Medulla oblongata (tissue), 1 donor: ENCODE results near the gene C3orf22.
"Not testable (repeated sequence)": the region's sequence is repeated elsewhere in the genome, so short reads cannot be mapped to it uniquely, and the experiment has no call there.

Experiments
- DNase-seq: peaks from one replicate; pipeline ENCODE4 v3.0.0-alpha.2; 2015; ENCODE audit errors: extremely low spot score

C3orf22 gene

GRCh38 chr3:126558336-126559071 lies at the start of gene C3orf22:
Gene C3orf22, minus strand, starts transcription at chr3:126558932. Its CDS starts 5,542 bp downstream, at chr3:126553390.
- DNase-seq = no peak

- DNase-seq = no peak
These were observed 48.6 kb upstream of the C3orf22 start for GRCh38 chr3:126607214-126607908.

- peak; percentile 58 for DNase-seq
These were observed 47.3 kb upstream of the C3orf22 start for GRCh38 chr3:126606001-126606400.

- no peak for DNase-seq
These were observed 46.0 kb upstream of the C3orf22 start for GRCh38 chr3:126604691-126605090.

- DNase-seq = no peak
These were observed 40.4 kb upstream of the C3orf22 start for GRCh38 chr3:126599101-126599500.

DNA sequence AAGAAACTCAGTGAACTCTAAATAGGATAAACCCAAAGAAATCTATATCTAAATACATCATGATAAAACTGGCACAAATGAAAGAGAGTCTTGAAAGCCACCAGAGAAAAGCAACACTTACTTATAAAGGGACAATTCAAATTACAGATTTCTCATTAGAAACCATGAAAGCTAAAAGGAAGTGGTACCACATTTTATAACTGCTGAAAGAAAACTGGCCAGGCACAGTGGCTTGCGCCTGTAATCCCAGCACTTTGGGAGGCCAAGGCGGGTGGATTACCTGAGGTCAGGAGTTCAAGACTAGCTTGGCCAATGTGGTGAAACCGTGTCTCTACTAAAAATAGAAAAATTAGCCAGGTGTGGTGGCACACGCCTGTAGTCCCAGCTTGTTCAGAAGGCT lies 36.7 kb upstream of the C3orf22 start:
- DNase-seq = not testable (repeated sequence)

DNA sequence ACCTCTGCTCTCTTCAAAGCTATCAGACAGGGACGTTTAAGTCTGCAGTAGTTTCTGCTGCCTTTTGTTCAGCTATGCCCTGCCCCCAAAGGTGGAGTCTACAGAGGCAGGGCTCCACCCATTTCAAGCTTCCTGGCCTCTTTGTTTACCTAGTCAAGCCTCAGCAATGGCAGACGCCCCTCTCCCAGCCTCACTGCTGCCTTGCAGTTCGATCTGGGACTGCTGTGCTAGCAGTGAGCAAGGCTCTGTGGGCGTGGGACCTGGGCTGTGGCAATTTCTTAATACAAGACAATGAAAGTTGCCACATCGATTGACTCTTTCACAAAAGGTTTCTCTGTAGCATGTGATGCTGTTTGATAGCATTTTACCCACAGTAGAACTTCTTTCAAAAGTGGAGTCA lies 32.8 kb upstream of the C3orf22 start:
- DNase-seq = not testable (repeated sequence)

- DNase-seq = no peak
These were observed 23.6 kb upstream of the C3orf22 start for GRCh38 chr3:126582311-126582710.

- DNase-seq = no peak
These were observed 22.8 kb upstream of the C3orf22 start for GRCh38 chr3:126581569-126581968.

DNA sequence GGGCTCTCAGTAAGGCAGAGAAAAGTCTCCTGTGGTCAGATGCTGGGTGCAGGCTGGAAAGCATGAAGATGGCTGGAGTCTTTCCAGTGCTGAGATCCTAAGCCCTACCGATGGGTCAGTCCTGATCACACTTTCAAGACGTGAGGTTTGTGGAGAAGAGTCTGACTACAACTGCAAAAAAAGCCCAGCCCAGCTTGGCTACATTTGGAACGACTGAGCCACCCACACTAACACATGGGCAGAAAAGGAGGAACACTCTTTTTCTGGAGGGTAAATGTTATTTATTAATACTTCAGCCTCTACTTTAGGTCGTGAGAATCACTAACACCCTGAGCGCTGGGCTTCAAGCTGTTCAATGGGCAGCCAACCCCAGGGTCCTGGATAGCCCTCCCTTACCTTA lies 22.0 kb upstream of the C3orf22 start:
- no peak for DNase-seq

DNA sequence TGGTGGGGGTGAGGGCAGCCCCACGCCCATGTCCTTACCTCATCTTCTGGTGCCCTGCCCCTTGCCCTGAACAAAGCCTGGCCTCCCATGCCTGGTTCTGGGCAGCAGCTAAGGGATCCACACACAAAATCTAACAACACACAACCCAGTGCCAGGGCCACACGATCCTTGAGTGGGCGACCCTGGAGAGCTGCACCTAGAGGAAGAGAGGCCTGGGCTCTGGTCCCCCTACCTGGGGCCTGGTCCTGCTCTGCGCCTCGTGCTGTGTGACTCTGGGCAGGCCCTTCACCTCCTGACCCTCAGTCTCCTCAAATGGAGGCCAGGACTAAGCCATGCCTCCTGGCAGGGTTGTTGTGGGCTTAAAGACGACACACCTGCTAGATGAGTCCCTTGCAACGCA lies 20.0 kb upstream of the C3orf22 start:
- DNase-seq = no peak

GRCh38 chr3:126577261-126577660 lies 18.5 kb upstream of the C3orf22 start:
- DNase-seq = no peak

GRCh38 chr3:126573492-126574117 lies 14.9 kb upstream of the C3orf22 start:
- DNase-seq = no peak

DNA sequence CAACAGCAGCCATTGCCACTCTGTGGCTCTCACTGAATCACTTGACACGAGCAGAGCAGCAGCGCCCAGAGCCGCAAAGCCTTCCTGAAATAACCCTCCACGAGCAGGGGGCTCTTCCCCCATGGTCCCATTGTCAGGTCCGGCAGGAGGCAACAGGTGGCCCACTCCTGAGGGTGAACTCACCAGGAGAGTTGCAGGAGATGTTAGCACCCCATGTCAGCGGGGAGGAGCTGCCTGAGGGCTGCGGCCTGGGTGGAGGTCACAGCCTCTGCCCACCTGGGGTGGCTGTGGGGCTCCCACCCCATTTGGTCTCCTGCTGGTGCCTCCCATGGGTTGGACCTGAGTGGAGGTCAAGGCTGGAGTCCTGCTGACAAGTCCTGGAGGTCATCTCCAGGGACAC lies 12.3 kb upstream of the C3orf22 start:
- DNase-seq = no peak

GRCh38 chr3:126570103-126570541 lies 11.4 kb upstream of the C3orf22 start:
- DNase-seq = no peak

- DNase-seq = no peak
These were observed 10.8 kb upstream of the C3orf22 start for GRCh38 chr3:126569390-126569975.

DNA sequence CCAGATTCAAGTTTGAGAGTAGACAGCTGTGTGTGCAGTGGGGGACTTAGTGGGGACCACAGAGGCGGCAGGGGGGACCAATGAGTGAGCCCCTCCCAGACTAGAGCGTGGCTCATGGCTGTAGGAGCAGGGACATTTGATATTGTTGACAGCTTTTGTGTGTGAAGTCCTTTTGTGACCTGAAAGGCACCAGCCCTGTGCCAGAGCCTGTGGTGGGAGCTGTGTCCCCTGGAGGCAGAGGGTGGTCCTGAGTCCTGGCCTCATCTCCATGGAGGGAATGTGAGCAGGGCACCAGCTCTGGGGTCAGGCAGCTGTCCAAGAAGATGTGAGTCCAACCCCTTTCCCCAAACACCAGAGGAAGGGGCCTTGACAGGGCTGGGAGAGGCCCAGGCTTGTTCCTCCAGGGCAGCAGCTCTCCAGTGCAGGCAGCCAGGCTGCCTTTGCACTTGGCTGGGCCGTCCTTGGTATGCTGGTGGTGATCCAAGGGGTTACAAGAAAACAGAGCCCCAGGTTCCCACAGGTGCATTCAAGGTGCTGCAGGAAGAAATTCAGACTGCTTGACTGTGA lies 10.1 kb upstream of the C3orf22 start:
- DNase-seq = no peak

DNA sequence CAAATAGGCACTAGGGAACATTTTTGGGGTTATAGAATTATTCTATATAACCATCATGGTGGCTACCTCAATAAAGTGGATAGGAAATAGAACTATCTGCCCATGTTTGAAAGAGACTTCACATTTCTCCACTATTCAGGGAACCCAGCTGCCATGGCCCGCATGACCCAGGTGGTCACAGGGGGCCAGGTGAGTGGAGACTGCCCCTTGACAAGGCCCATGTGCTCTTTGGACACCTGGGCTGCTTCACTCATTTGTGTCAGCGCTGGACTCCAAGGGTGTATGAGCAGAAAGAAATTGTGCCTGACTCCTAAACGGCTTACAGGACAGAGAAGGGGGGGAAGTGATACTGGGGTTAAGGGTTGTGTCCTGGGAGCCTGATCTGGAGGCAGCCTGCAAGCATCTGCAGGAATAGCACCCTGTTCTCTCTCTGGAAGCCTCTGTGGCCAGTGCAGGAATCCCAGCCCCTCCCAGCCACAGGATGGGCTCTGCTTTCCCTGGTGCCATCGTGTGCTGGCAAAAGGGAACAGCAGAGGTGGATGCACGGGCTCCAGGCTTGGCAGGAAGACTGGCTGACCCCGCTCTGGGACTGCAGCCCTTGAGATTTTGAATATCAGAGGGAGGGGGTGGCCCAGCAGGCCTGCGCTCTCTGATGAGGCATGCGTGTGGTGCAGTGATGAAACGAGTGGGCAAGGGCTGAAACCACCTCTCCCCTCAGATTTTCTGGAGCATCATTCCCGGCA lies 9.1 kb upstream of the C3orf22 start:
- no peak for DNase-seq

DNA sequence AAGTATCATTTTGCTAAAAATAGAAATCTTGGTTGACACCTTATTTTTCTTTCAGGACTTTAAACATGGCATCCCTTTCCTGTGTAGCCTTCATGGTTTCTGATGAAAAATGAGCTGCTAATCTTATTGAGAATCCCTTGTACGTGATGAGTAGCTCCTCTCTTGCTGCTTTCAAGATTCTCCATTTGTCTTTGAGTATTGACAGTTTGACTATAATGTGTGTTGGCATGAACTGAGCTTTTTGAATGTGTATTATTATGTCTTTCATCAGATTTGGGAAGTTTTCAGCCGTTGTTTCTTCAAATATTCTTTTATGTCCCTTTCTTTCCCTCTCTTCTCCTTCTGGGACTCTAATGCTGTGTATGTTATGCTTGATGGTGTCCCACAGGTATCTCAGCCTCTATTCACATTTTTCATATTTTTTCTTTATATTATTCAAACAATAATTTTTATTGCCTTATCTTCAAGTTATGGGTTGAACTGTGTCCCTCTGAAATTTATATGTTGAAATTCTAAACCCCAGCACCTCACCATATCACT lies 4.1 kb upstream of the C3orf22 start:
- DNase-seq = no peak

- DNase-seq = no peak
These were observed 971 bp downstream of the C3orf22 start for GRCh38 chr3:126557761-126558160.

GRCh38 chr3:126557415-126557745 lies 1.4 kb downstream of the C3orf22 start:
- no peak for DNase-seq
